Right lobe of liver (tissue), 4 donors: ENCODE measurements around the gene TLL1.

ENCODE experiments used
- POLR2A ChIP-seq: fragments of 450-650 bp; IDR thresholded peaks from one replicate; pipeline ENCODE4 v1.6.1; 2017; ENCODE audit warnings: antibody characterized with exemption, mild to moderate bottlenecking
- TF ChIP-seq, protein P1 (sequence below), 4 donors: fragments of 200-600 bp in 3 of 4; fragments of 450-650 bp in 1 of 4; IDR thresholded peaks; one replicate each; pipeline versions ENCODE4 v1.5.1 to v1.8.0; 2016 to 2022; ENCODE audit warnings: antibody characterized with exemption in 4 of 4, mild to moderate bottlenecking in 2 of 4
- donor health status: DM: no; HTN: no; CAD: no.
- donor health status: DM: no; HTN: no; CAD: no.
- donor health status: DM: no; HTN: yes; CAD: no.

GRCh38 chr4:165964591-165964990 is 91.6 kb downstream of the TLL1 start:
- TF ChIP-seq, protein P1, sequence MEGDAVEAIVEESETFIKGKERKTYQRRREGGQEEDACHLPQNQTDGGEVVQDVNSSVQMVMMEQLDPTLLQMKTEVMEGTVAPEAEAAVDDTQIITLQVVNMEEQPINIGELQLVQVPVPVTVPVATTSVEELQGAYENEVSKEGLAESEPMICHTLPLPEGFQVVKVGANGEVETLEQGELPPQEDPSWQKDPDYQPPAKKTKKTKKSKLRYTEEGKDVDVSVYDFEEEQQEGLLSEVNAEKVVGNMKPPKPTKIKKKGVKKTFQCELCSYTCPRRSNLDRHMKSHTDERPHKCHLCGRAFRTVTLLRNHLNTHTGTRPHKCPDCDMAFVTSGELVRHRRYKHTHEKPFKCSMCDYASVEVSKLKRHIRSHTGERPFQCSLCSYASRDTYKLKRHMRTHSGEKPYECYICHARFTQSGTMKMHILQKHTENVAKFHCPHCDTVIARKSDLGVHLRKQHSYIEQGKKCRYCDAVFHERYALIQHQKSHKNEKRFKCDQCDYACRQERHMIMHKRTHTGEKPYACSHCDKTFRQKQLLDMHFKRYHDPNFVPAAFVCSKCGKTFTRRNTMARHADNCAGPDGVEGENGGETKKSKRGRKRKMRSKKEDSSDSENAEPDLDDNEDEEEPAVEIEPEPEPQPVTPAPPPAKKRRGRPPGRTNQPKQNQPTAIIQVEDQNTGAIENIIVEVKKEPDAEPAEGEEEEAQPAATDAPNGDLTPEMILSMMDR (IDR thresholded peaks at IDR 0.05) = no peak
- no peak for TF ChIP-seq POLR2A
